Measurements from ENCODE around the gene FNDC3B.

- no peak for TF ChIP-seq CTCF (IDR thresholded peaks at IDR 0.05)
- TF ChIP-seq EZH2 (IDR thresholded peaks at IDR 0.05) = no peak
These were observed 221.0 kb downstream of the FNDC3B start for GRCh38 chr3:172260381-172260780.

Data from neural progenitor cell (in vitro differentiated cells).